GM19023 (cell line): ENCODE measurements around the gene UTP14C.
"Not testable (repeated sequence)": the region's sequence is repeated elsewhere in the genome, so short reads cannot be mapped to it uniquely, and the experiment has no call there.

Experiments used
- ATAC-seq: cut with Tn5 transposase; IDR thresholded peaks from one replicate; pipeline ENCODE4 v1.9.1; 2021; ENCODE audit warnings: mild to moderate bottlenecking, moderate library complexity; ENCODE audit not compliant: unreplicated experiment

UTP14C gene

GRCh38 chr13:52024481-52024880 is at the start of gene UTP14C:
Gene UTP14C (plus strand): TSS chr13:52024691. CDS start chr13:52028805, 4,114 bp downstream.
- ATAC-seq: no peak

- ATAC-seq: no peak
Measured at GRCh38 chr13:51976423-51976822, 48.1 kb upstream of the UTP14C start.

- ATAC-seq: no peak
Measured at GRCh38 chr13:51976890-51977289, 47.6 kb upstream of the UTP14C start.

GRCh38 chr13:51977625-51978024 is 46.9 kb upstream of the UTP14C start:
- no peak for ATAC-seq

- ATAC-seq: no peak
Measured at GRCh38 chr13:51978796-51979556, 45.5 kb upstream of the UTP14C start.

- no peak for ATAC-seq
Measured at GRCh38 chr13:51980908-51981307, 43.6 kb upstream of the UTP14C start.

- ATAC-seq: no peak
Measured at GRCh38 chr13:51981355-51981754, 43.1 kb upstream of the UTP14C start.

GRCh38 chr13:51983292-51983691 is 41.2 kb upstream of the UTP14C start:
- ATAC-seq: not testable (repeated sequence)

GRCh38 chr13:51984904-51985303 is 39.6 kb upstream of the UTP14C start:
- not testable (repeated sequence) for ATAC-seq

GRCh38 chr13:51988988-51989618 is 35.4 kb upstream of the UTP14C start:
- no peak for ATAC-seq

- no peak for ATAC-seq
Measured at GRCh38 chr13:51993713-51994112, 30.8 kb upstream of the UTP14C start.

- no peak for ATAC-seq
Measured at GRCh38 chr13:51995677-51996551, 28.6 kb upstream of the UTP14C start.

GRCh38 chr13:51996641-51997040 is 27.9 kb upstream of the UTP14C start:
- ATAC-seq: no peak

GRCh38 chr13:51997186-51997585 is 27.3 kb upstream of the UTP14C start:
- ATAC-seq: no peak

GRCh38 chr13:51997641-51998330 is 26.7 kb upstream of the UTP14C start:
- ATAC-seq: no peak

GRCh38 chr13:51998723-51999509 is 25.6 kb upstream of the UTP14C start:
- no peak for ATAC-seq

- no peak for ATAC-seq
Measured at GRCh38 chr13:51999510-51999911, 25.0 kb upstream of the UTP14C start.

GRCh38 chr13:51999921-52000320 is 24.6 kb upstream of the UTP14C start:
- no peak for ATAC-seq

GRCh38 chr13:52001120-52001731 is 23.3 kb upstream of the UTP14C start:
- peak; percentile 72 for ATAC-seq

- no peak for ATAC-seq
Measured at GRCh38 chr13:52002361-52002760, 22.1 kb upstream of the UTP14C start.
